NCI-H1436 treated with DMSO at 0.1 percent for 48 hours (cell line): Measurements from ENCODE around the gene TPK1.
"Not testable (repeated sequence)": the region's sequence is repeated elsewhere in the genome, so short reads cannot be mapped to it uniquely, and the experiment has no call there.

Experiments used
- DNase-seq: peaks from one replicate; lab custom pipeline; 2025; lab: John Stamatoyannopoulos, UW

The TPK1 gene

GRCh38 chr7:144822223-144822622 lies 13.6 kb downstream of the TPK1 start:
- no peak for DNase-seq

- DNase-seq: no peak
These were observed 14.8 kb downstream of the TPK1 start for GRCh38 chr7:144821067-144821466.

- DNase-seq: no peak
These were observed 15.3 kb downstream of the TPK1 start for GRCh38 chr7:144820552-144820951.

GRCh38 chr7:144819566-144819965 lies 16.3 kb downstream of the TPK1 start:
- DNase-seq: no peak

- no peak for DNase-seq
These were observed 17.3 kb downstream of the TPK1 start for GRCh38 chr7:144818511-144818910.

GRCh38 chr7:144817001-144817400 lies 18.9 kb downstream of the TPK1 start:
- DNase-seq: no peak

GRCh38 chr7:144814299-144814698 lies 21.6 kb downstream of the TPK1 start:
- no peak for DNase-seq

- DNase-seq: no peak
These were observed 23.2 kb downstream of the TPK1 start for GRCh38 chr7:144812379-144813283.

- no peak for DNase-seq
These were observed 30.1 kb downstream of the TPK1 start for GRCh38 chr7:144805627-144806239.

- not testable (repeated sequence) for DNase-seq
These were observed 35.0 kb downstream of the TPK1 start for GRCh38 chr7:144800678-144801436.

- DNase-seq: no peak
These were observed 38.9 kb downstream of the TPK1 start for GRCh38 chr7:144796919-144797318.

- DNase-seq: no peak
These were observed 43.8 kb downstream of the TPK1 start for GRCh38 chr7:144792050-144792449.

- no peak for DNase-seq
These were observed 44.4 kb downstream of the TPK1 start for GRCh38 chr7:144791488-144791887.

GRCh38 chr7:144787127-144787526 lies 48.7 kb downstream of the TPK1 start:
- DNase-seq: no peak

GRCh38 chr7:144786522-144786921 lies 49.3 kb downstream of the TPK1 start:
- no peak for DNase-seq

GRCh38 chr7:144786079-144786478 lies 49.8 kb downstream of the TPK1 start:
- no peak for DNase-seq

GRCh38 chr7:144785521-144785920 lies 50.3 kb downstream of the TPK1 start:
- no peak for DNase-seq

GRCh38 chr7:144784943-144785342 lies 50.9 kb downstream of the TPK1 start:
- DNase-seq: no peak

GRCh38 chr7:144784441-144784840 lies 51.4 kb downstream of the TPK1 start:
- no peak for DNase-seq

GRCh38 chr7:144782883-144783282 lies 53.0 kb downstream of the TPK1 start:
- no peak for DNase-seq

- DNase-seq: no peak
These were observed 55.7 kb downstream of the TPK1 start for GRCh38 chr7:144780071-144780608.

GRCh38 chr7:144777889-144778288 lies 58.0 kb downstream of the TPK1 start:
- DNase-seq: not testable (repeated sequence)
